ENCODE measurements around the gene WDR72.
"Not testable (repeated sequence)": the region's sequence is repeated elsewhere in the genome, so short reads cannot be mapped to it uniquely, and the experiment has no call there.

Gene WDR72

GRCh38 chr15:53588773-53589172 lies 170.7 kb downstream of the WDR72 start:
- DNase-seq = no peak

GRCh38 chr15:53586799-53587198 lies 172.7 kb downstream of the WDR72 start:
- DNase-seq = peak; percentile 6

GRCh38 chr15:53581513-53581912 lies 177.9 kb downstream of the WDR72 start:
- no peak for DNase-seq

DNA sequence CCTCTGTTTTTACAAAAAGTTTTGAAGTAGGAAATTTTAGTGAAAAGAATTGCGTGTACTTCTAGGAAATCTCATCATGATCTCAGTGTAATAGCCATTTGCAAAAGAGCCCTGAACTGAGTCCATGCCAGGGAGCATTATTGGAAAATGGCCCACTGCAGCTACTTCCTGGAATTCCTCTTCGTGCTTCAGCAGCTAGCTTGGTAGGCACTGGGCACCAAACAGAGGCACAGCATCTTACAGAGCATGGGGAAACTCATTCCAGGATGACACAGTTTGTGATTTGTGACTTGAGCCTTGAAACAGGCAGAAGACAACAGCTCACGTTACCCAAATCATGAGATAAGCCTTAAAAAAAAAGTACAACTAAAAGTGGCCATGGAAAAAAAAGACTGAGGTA lies 179.1 kb downstream of the WDR72 start:
- no peak for DNase-seq

GRCh38 chr15:53576841-53577240 lies 182.6 kb downstream of the WDR72 start:
- no peak for DNase-seq

GRCh38 chr15:53573091-53573490 lies 186.4 kb downstream of the WDR72 start:
- DNase-seq = no peak

GRCh38 chr15:53569751-53570480 lies 189.5 kb downstream of the WDR72 start:
- no peak for DNase-seq

DNA sequence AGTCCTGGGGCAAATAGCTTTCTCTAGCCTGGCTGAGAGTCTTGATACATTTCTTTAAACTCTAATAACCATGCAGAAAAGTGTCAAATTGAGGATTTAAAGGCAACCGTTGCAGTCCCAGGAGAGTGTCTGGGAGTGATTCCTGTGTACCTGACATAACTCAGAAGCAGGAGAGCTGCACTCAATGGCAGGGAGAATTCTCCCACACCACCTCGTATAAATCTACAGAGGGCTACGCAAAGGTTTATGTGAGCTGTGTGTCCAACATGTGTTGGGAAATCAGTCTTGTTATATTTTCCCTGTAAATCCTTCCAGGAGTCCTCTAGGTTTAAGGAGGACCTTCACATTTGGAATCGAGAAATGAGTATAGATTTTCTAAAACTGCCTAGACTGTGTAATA lies 192.6 kb downstream of the WDR72 start:
- no peak for DNase-seq

GRCh38 chr15:53565721-53566120 lies 193.7 kb downstream of the WDR72 start:
- no peak for DNase-seq

- no peak for DNase-seq
Observed at GRCh38 chr15:53564647-53565046, 194.8 kb downstream of the WDR72 start.

GRCh38 chr15:53563627-53564026 lies 195.8 kb downstream of the WDR72 start:
- DNase-seq = no peak

DNA sequence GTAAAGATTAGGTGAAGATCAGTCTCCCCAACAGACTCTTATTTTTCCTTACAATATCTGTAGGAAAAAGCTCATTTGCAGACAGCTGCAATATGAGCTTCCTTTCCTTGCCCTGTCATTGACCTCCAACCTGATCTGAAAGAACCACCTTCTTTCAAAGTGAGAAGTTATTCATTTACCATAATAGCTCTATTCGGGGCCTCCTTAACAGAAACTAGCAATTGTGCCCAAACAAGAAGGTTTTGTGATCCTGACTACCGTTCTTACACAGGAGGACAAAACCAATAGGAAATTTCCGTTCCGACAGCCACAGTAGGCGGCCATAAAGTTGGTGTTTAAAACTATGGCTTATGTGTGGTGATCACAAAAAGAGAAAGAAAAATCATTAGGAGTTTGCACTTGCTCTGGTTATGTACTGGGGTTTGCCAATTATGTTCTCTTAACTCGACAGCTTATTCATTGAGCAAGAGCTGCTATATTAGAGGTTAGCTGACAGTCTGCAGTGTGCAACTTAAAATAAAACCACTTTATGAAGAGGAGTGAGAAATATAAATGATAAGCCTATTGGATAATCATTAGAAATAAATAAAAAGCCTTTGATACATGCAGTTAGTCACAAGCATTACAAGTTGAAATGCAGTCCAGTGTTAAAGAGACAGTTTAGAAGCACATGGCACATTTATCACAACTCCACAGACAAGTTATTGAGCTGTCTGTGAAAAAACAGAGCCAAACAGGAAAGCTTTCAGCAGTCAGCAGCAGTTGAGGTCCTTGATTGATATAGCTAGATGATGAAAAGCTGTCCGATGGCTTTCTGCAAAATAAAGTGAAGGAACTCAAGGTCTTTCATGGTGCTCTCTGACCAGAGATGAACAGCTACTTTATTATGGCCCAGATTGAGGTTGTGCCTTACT lies 199.8 kb downstream of the WDR72 start:
- no peak for DNase-seq

DNA sequence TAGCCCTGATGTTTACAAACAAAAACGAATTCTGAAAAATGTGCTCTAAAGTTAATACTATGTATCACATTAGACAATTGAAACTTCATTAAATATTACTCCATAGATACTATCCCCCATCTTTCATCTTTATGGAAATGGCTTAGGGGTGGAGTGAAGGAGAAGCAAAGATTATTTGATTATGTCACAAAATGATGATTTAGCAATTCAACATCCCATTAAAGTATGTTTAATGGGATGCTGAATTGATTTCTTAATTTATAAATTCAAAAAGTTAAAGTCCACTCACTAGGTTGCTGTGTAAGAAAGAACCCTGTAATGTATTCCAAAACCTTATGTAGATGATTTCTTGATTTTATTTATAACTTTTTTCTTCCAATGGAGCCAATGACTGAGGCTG lies 201.1 kb downstream of the WDR72 start:
- DNase-seq = no peak

- DNase-seq = no peak
Observed at GRCh38 chr15:53555226-53555625, 204.2 kb downstream of the WDR72 start.

DNA sequence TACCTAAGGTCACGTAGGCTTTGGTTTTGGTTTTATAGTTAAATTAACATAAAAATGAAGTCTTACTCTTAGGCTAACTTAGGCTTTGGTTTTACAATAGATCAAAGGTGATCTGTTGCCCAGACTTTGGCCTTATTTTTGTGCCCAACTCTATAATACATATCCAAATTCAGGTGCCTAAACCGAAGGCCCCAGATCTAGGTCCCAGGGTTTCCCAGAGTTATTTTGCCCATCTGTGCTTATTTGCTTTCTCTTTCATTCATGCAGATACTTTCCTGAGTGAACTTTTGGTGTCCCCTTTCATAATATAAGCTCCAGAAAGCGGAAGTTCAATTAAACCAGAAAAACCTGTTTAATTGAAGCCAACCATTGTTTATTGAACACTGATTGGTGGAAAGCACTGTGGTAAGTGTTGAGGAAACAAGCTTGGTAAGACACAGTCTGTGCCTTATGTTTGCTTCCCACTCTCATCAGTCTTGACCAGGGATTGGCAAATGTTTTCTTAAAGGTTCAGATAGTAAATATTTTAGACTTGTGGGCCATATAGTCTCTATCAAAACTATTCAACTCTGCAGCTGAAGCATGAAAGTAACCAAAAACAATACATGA lies 209.7 kb downstream of the WDR72 start:
- DNase-seq = no peak

DNA sequence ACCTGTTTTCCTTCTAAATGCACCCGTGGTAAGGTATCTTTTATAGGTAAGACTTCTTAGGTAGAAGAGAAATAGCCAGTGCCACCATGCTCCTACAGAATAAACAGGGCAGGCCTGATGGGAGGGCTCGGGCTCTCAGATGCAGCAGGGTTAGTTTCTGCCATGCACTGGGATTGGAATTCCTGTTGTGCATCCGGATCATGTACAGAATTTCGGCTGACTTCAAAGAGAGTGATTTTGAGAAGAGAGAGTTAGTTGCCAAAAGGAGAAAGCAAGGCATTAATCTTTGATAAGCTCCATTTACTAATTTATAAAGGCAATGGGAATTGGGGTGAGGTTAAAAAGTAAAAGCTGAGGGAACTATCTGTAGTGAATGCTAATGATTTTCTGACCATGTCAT lies 211.2 kb downstream of the WDR72 start:
- DNase-seq = no peak

- not testable (repeated sequence) for DNase-seq
Observed at GRCh38 chr15:53540626-53541300, 218.7 kb downstream of the WDR72 start.

- DNase-seq = no peak
Observed at GRCh38 chr15:53539878-53540277, 219.6 kb downstream of the WDR72 start.

DNA sequence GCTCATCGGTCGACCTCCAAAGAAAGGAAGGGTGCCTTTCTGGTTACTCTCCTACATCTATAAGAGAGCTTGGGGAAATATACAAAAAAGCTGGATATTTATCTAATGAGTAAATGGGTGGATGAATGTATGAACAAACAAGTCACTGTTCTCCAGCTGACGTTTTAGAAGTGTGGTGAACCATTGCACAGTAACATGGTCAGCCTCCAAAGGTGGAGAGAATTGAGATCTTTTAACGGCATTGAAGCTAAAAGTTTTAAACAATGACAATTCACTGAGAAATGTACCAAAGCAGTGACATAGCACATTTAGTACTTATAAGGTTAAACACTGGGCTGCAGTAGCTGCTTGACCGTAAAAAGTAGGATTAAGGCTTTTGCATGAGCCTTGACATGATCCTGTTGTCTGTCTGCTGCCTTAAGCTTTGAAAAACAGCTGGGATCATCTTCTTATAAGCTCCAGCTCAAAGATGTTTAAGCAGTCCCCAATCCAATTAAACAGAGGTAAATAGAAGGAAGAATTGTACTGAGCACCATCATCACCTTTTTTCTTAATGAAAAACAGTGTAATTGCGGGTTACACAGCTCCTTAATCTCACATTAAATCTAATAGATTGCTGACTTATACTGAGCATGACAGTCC lies 222.9 kb downstream of the WDR72 start:
- no peak for DNase-seq

- no peak for DNase-seq
Observed at GRCh38 chr15:53535886-53536285, 223.6 kb downstream of the WDR72 start.

- no peak for DNase-seq
Observed at GRCh38 chr15:53534105-53534839, 225.2 kb downstream of the WDR72 start.

DNA sequence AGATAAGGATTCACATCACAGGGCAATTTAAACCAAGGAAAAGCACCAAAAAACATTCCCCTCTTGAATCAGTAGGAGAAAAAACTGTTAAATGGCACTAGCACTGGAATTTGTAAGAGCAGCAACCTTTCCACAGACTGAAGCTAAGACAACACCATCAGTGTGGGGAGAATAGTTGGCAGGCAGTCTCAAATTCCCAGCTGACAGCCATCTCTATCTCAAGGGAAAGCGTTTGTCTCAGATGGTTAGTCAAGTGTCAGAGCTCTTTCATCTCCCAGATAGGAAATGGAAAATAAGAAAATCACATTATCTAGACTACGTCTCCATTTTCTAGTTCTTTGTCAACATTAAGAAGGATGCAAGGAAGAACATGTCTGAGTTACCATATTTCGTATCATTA lies 228.7 kb downstream of the WDR72 start:
- no peak for DNase-seq
